Measurements from ENCODE around the gene RIPOR2. TPM values are rescaled to one million over a fixed set of nuclear protein-coding genes. Genes with fewer than 3 reads are reported as not detected.

RIPOR2 gene
- total RNA-seq, 4 donors from 2014 or later: 3.7 to 112 (median 6.1) TPM

DNA sequence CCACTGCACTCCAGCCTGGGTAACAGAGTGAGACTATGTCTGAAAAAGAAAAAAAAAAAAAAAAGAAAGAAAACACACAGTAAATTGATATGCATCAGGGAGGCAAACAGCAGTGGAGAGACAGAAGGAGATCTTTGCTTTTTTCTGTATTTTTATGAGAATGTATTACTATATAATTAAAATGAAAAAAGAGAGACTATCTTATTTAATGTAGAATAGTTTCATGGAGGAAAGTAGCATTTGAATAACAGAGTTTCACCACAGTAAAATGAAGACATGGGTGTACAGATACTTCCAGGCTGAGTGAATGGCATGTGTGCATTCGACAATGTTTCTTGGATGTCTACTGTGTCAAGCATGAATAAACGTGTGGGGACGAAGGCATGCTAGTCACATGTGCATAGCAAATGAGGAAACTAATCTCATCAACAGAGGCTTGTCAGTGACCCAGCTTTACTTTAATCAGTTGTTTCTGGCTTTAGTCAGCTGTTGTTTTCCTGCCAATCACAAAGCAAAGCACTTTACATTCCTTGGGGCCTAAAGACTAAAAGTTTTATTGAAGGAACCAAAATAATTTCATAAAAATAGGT lies 81.6 kb downstream of the RIPOR2 start:
- Histone ChIP-seq H3K27ac (no peak overlapping the region), H3K27me3 (no peaks in the 10 kb centered on the region), H3K9me3 (no peaks in the 10 kb centered on the region), H3K36me3 (no peaks in the 10 kb centered on the region), H3K4me3 (no peak overlapping the region), H3K4me1 (peaks cover 0 to 16% (median 3%) of the 10 kb centered on the region in 4 donors)
- no peak for DNase-seq
- no peak for TF ChIP-seq POLR2A (IDR thresholded peaks at IDR 0.05)
- TF ChIP-seq, protein P1, sequence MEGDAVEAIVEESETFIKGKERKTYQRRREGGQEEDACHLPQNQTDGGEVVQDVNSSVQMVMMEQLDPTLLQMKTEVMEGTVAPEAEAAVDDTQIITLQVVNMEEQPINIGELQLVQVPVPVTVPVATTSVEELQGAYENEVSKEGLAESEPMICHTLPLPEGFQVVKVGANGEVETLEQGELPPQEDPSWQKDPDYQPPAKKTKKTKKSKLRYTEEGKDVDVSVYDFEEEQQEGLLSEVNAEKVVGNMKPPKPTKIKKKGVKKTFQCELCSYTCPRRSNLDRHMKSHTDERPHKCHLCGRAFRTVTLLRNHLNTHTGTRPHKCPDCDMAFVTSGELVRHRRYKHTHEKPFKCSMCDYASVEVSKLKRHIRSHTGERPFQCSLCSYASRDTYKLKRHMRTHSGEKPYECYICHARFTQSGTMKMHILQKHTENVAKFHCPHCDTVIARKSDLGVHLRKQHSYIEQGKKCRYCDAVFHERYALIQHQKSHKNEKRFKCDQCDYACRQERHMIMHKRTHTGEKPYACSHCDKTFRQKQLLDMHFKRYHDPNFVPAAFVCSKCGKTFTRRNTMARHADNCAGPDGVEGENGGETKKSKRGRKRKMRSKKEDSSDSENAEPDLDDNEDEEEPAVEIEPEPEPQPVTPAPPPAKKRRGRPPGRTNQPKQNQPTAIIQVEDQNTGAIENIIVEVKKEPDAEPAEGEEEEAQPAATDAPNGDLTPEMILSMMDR (IDR thresholded peaks at IDR 0.05): no peak

DNA sequence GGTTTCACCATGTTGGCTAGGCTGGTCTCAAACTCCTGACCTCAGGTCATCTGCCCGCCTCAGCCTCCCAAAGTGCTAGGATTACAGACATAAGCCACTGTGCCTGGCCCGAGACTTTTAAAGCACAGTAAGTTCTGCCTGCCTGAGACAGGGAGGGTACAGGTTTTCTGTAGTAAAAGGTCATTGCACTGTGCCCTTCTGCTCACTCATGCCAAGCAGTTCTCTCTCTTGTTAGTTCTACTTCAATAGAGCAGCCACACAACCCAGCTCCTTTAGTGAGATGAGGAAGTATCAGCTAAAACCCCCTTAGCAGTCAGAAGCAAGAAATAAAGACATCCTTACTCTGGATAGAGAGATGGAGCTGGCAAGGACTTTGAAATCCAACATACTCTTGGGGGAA lies 84.7 kb downstream of the RIPOR2 start:
- H3K9me3 ChIP-seq: no peaks in the 10 kb centered on the region
- no peak overlapping the region for H3K27ac ChIP-seq
- no peak overlapping the region for H3K4me3 ChIP-seq
- H3K4me1 ChIP-seq: no peaks in the 10 kb centered on the region
- no peaks in the 10 kb centered on the region for H3K27me3 ChIP-seq
- H3K36me3 ChIP-seq: no peaks in the 10 kb centered on the region
- no peak for DNase-seq
- TF ChIP-seq POLR2A (IDR thresholded peaks at IDR 0.05): no peak
- TF ChIP-seq, protein P1 (IDR thresholded peaks at IDR 0.05): no peak

DNA sequence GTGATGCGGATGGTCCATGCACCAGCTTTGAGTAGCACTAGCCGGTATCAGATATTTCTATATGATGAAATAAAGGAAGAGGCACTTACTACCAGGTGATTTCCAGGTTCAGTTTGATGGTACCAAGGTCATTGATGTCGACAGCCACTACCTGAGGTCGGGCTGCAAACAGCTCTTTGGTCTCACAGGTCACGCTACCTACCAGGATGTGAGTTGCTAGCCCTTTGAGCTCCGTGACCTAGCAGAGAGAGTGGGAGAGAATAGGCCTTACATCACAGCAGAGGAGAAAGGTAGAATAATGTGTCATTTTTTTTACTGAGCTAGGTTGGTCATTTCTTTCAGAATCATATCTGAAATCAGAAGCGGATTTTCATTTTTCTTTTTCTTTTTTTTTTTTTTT lies 86.0 kb downstream of the RIPOR2 start:
- Histone ChIP-seq H3K36me3 (no peaks in the 10 kb centered on the region), H3K4me1 (no peaks in the 10 kb centered on the region), H3K27me3 (no peaks in the 10 kb centered on the region), H3K4me3 (no peak overlapping the region), H3K9me3 (no peaks in the 10 kb centered on the region), H3K27ac (no peak overlapping the region)
- no peak for TF ChIP-seq POLR2A (IDR thresholded peaks at IDR 0.05)
- TF ChIP-seq, protein P1 (IDR thresholded peaks at IDR 0.05): no peak
- DNase-seq: no peak

DNA sequence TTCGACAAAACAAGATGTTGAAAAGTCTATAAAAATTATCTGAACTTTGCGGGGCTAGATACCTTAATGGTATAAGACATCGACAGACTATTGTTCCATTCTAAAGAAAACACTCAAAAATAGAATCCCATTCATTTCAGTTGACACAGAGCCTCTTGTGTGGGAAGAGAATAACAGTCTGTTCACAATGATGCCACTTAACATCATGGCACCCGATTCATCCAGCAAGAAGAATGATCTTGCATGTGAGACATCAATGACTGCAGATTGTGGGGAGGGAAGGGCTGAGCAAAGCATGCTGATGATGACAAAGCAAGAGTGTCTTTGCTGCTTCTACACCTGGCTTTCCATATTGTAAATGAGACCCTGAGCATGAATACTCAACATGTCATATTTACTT lies 87.3 kb downstream of the RIPOR2 start:
- Histone ChIP-seq H3K4me3 (no peak overlapping the region), H3K27ac (no peak overlapping the region), H3K36me3 (no peaks in the 10 kb centered on the region), H3K27me3 (no peaks in the 10 kb centered on the region), H3K9me3 (no peaks in the 10 kb centered on the region), H3K4me1 (no peaks in the 10 kb centered on the region)
- no peak for DNase-seq
- TF ChIP-seq, protein P1 (IDR thresholded peaks at IDR 0.05): no peak
- no peak for TF ChIP-seq POLR2A (IDR thresholded peaks at IDR 0.05)

DNA sequence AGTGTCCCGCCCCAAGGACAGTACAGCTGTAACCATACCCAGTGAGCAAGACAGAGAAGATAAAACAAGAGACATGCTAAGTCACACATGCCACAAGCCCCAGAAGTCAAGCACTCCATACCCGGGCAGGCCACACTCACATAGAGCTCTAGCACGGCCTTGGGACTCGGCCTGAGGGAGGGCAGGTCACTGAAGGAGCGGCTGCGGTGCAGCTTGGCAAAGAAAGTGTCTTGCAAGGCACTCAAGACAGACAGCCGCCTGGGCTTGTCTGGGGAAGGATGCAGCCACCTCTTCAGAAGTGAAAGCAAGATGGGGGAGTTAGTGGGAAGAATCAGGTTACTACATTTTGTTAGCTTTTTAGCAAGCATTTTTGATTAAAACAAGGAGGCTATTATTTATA lies 88.4 kb downstream of the RIPOR2 start:
- Histone ChIP-seq H3K4me3 (no peak overlapping the region), H3K27ac (no peak overlapping the region), H3K36me3 (no peaks in the 10 kb centered on the region), H3K4me1 (no peaks in the 10 kb centered on the region), H3K9me3 (no peaks in the 10 kb centered on the region), H3K27me3 (no peaks in the 10 kb centered on the region)
- no peak for TF ChIP-seq POLR2A (IDR thresholded peaks at IDR 0.05)
- TF ChIP-seq, protein P1 (IDR thresholded peaks at IDR 0.05): no peak
- DNase-seq: no peak

DNA sequence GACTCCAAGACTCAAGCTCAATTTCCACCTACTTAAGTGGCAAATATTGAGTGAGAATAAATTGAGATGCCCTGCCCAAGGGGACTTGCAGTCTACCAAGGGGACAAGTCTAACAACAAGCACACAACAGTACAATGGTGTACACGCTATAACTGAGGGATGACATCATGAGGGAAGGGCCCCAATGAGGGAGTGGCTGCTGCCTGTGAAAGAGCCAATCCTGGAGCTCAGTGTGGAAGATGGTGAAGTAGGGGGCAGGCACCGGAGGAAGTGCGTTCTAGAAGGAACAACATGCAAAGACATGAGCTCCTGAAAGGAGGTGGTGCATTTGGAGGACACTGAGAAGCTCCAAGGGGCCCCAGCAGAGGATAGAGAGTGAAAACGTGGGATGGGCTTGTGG lies 90.2 kb downstream of the RIPOR2 start:
- TF ChIP-seq, protein P1 (IDR thresholded peaks at IDR 0.05): no peak
- TF ChIP-seq POLR2A (IDR thresholded peaks at IDR 0.05): no peak
- H3K27ac ChIP-seq: no peak overlapping the region
- no peak for DNase-seq
- no peaks in the 10 kb centered on the region for H3K36me3 ChIP-seq
- H3K4me1 ChIP-seq: no peaks in the 10 kb centered on the region
- no peaks in the 10 kb centered on the region for H3K27me3 ChIP-seq
- H3K4me3 ChIP-seq: no peak overlapping the region
- no peaks in the 10 kb centered on the region for H3K9me3 ChIP-seq

Data from Peyer's patch (tissue), 4 donors.